Measurements from ENCODE around the gene CMPK1.
A peak's percentile ranks its signal among the peaks of the same experiment; 100 is the strongest.

Gene CMPK1

DNA sequence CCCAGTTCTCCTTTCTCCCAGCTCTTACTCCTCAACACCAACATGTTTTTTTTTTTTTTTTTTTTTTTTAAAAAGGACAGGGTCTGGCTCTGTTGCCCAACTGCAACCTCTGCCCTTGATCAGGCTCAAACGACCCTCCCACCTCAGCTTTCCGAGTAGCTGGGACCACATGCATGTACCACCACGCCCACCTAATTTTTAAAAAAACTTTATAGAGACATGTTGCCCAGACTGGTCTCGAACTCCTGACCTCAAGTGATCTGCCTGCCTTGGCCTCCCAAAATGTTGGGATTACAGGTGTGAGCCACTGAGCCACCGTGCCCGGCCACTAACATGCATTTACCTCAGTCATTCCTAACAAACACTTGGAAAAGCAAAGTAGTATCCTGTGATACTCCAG lies 51.4 kb downstream of the CMPK1 start:
- TF ChIP-seq, protein P1, sequence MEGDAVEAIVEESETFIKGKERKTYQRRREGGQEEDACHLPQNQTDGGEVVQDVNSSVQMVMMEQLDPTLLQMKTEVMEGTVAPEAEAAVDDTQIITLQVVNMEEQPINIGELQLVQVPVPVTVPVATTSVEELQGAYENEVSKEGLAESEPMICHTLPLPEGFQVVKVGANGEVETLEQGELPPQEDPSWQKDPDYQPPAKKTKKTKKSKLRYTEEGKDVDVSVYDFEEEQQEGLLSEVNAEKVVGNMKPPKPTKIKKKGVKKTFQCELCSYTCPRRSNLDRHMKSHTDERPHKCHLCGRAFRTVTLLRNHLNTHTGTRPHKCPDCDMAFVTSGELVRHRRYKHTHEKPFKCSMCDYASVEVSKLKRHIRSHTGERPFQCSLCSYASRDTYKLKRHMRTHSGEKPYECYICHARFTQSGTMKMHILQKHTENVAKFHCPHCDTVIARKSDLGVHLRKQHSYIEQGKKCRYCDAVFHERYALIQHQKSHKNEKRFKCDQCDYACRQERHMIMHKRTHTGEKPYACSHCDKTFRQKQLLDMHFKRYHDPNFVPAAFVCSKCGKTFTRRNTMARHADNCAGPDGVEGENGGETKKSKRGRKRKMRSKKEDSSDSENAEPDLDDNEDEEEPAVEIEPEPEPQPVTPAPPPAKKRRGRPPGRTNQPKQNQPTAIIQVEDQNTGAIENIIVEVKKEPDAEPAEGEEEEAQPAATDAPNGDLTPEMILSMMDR (conservative IDR thresholded peaks at IDR 0.05; ENCODE audit: low read depth): no peak
- no peak overlapping the region for H3K27ac ChIP-seq
- no peak for DNase-seq (ENCODE audit: low spot score)
- ChIA-PET POLR2A (ENCODE audit: low non-redundant PET) (no interaction called here), CTCF (interaction anchor here (0.6 to 0.9 kb wide), 2 partner anchors 39 to 341 kb away, joined by 3 to 4 read pairs; no protein-coding TSS in a partner anchor)

DNA sequence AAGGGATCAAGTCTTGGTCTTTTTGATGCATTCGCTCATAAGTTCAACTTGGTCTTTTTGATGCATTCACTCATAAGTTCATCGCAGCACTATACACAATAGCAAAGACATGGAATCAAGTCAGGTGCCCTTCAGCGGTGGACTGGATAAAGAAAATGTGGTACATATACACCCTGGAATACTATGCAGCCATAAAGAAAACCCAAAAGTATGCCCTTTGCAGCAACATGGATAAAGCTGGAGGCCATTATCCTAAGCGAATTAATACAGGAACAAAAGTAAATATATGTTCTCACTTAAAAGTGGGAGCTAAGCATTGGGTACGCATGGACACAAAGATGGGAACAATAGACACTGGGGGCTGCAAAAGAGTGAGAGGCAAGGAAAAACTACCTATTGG lies 52.7 kb downstream of the CMPK1 start:
- TF ChIP-seq, protein P1 (conservative IDR thresholded peaks at IDR 0.05; ENCODE audit: low read depth): no peak
- ChIA-PET POLR2A (ENCODE audit: low non-redundant PET) (no interaction called here), CTCF (no interaction called here)
- H3K27ac ChIP-seq: no peak overlapping the region
- DNase-seq (ENCODE audit: low spot score): no peak

DNA sequence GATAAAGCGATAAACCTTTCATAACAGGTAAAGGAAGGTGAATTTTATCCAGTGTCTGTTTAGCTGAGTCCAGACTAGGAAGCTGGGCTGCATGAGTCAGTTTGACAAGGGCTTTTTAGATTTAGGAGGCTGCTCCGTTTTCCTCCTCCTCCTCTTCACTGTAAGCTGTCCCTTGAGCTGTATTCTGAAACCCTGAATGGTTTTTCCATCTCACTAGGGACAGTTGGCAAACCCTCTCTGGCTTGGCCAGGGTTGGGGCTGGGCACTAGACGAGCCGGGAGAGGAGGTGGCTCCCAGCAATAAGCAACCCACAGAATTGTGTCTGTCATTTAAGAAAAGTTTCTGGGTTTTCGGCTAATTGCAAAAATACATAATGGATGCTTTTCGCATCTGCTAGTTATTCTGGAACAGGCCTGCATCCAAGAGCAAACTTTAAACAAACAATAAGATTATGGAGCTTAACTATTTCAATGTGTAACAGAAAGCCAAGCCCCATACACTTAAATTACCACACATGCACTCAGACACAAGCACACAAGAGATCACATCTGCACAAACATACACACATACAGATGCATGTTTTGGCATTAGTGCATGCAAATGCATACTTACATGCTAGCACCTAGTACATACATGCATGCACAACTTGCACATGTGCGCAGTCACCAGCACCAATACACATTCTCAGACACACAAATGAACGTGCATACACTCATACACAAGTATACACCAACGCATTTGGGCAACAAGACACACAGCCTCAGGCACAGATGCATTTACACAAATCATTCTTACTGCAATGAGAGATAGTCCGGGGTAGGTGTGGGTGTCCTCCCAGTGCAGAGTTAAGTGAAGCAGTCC lies 54.7 kb downstream of the CMPK1 start:
- no peak for DNase-seq (ENCODE audit: low spot score)
- ChIA-PET POLR2A (ENCODE audit: low non-redundant PET) (no interaction called here), CTCF (interaction anchor here (0.6 to 2.1 kb wide), 16 partner anchors 12 to 1614 kb away, joined by 3 to 22 read pairs (median 4); partner anchors contain the start of gene FOXD2)

DNA sequence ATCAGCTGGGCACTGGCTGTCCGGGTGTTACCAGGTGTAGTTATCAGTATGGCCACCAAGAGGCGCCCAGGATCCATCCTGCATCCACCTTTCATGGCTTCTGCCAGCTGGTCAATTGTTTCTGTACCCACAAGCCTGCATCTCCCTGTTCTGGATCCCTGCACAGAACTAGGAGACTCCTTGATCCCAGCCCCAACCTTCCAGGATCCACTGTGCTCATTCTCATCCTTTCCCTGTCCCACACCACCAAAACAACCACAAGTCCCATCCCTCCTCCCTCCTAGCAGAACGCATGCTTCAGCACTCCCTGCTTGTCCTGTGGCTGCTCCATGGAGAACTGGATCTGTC lies 55.3 kb downstream of the CMPK1 start:
- ChIA-PET POLR2A (ENCODE audit: low non-redundant PET) (interaction anchor here (0.6 kb wide), 1 partner anchor 40 kb away, joined by 6 read pairs; no protein-coding TSS in a partner anchor), CTCF (interaction anchor here (0.6 to 2.1 kb wide), 19 partner anchors 12 to 1613 kb away, joined by 3 to 22 read pairs (median 4); partner anchors contain the start of gene FOXD2)
- H3K27ac ChIP-seq: no peak overlapping the region
- peak; percentile 78 for DNase-seq (ENCODE audit: low spot score)
- TF ChIP-seq, protein P1 (conservative IDR thresholded peaks at IDR 0.05; ENCODE audit: low read depth): peak; percentile 63

More for the DNA sequence above, 54.7 kb downstream of the CMPK1 start:
- no peak overlapping the region for H3K27ac ChIP-seq
- TF ChIP-seq, protein P1 (conservative IDR thresholded peaks at IDR 0.05; ENCODE audit: low read depth): no peak

DNA sequence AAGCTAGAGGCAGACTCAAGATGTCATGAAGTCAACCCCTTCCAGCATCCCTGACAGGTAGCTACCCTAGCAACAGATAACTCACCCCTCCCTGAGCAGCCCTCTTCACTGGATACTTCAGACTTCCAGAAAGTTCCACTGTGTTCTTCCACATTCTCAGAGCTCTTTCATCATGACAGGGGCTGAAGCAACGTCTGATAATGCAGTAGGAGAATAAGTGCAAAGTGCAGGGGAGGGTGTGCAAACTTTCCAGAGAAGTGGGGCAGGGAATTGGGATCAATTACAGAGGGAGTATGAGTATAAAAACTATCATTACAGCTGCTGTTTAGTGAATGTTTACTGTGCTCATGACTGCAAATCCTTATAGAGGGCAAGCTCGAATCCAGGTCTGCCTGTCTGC lies 56.1 kb downstream of the CMPK1 start:
- CTCF ChIA-PET: interaction anchor here (0.5 to 2.1 kb wide), 9 partner anchors 13 to 704 kb away, joined by 3 to 22 read pairs (median 4); no protein-coding TSS in a partner anchor
- TF ChIP-seq, protein P1 (conservative IDR thresholded peaks at IDR 0.05; ENCODE audit: low read depth): no peak
- POLR2A ChIA-PET (ENCODE audit: low non-redundant PET): interaction anchor here (0.6 kb wide), 1 partner anchor 41 kb away, joined by 6 read pairs; no protein-coding TSS in a partner anchor

DNA sequence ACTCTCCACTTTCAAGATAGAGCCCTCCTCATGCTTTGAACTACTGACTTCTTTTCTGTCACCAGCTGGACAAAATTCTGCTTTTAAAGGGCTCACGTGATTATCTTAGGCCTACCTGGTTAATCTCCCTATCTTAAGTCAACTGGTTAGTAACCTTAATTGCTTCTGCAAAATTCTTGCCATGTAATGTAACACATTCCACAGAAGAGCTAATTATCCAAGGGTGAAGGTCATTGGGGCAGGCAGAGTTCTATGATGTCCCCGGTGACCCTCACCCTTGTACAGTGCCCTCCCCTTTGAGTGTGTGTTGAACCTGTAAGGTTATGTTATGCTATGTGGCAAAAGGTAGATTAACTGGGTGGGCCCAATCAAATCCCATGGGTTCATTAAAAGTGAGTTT lies 57.3 kb downstream of the CMPK1 start:
- TF ChIP-seq, protein P1 (conservative IDR thresholded peaks at IDR 0.05; ENCODE audit: low read depth): no peak
- ChIA-PET CTCF (interaction anchor here (0.6 to 0.9 kb wide), 3 partner anchors 34 to 368 kb away, joined by 3 to 4 read pairs (median 3); no protein-coding TSS in a partner anchor), POLR2A (ENCODE audit: low non-redundant PET) (no interaction called here)
- H3K27ac ChIP-seq: no peak overlapping the region
- no peak for DNase-seq (ENCODE audit: low spot score)

More for the DNA sequence above, 56.1 kb downstream of the CMPK1 start:
- no peak for DNase-seq (ENCODE audit: low spot score)
- H3K27ac ChIP-seq: no peak overlapping the region
